HG03558 (cell line): Measurements from ENCODE around the gene IL1R1.

Experiments
- ATAC-seq: cut with Tn5 transposase; IDR thresholded peaks from one replicate; pipeline ENCODE4 v1.9.1; 2021; ENCODE audit warnings: moderate number of reproducible peaks; ENCODE audit not compliant: unreplicated experiment; ENCODE audit errors: extremely low read depth

IL1R1 gene

DNA sequence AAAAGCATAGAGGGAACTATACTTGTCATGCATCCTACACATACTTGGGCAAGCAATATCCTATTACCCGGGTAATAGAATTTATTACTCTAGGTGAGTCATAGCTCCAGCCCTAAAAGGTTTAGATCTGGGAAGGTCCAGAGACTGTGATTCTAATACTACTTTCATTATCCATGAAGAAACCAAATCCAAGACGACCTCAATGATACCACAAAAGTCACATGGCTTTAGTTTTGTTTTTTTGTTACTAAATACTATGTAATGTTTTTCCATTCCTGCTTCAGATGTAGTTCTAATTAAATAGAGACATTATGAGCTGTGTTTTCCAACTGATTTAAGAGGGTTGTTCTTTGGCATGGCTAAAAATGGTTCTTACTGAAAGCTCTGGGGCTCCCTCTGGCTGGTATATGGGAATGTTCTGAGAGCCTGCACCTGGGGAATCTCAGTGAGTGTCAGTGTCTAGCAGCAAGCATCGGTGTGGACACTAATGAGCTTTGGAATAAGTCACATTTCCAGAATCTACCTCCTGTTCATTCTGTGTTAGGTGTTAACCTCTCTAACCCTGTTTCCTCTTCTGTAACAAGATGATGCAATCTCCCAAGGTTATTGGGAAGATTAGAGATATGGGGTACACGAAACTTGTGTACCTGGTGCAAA is 23.8 kb downstream of the IL1R1 start:
- no peak for ATAC-seq

DNA sequence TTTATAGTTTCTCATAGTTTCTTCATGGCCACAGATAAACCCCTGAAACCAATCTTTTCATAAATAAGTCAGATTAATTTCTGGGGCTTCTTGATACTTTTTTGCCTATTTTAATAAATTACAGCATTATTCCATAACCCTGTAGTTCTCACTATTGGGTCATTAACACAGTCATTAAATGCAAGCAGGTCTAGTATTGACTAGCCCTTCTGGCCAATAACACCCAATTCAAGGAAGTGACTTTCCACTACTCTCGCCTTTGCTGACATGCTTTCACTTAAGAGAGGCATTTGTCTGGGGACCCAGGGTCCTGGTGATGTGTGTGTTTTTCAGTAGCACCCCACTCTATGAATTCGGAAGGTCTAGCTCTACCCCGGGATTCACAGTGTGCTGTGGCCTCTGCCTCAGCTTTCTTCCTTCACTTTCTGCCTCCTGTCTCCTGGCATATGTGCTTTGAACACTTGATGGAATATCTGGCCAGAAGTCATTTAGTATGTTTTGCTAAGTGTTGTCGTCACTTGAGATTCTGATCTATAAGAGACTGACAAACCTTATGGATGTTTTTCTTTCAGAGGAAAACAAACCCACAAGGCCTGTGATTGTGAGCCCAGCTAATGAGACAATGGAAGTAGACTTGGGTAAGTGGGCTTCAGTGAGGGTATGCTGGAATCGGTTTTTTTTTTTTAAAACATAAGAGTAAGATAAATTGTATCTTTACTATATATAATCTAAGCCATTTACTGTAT is 25.7 kb downstream of the IL1R1 start:
- ATAC-seq = no peak

DNA sequence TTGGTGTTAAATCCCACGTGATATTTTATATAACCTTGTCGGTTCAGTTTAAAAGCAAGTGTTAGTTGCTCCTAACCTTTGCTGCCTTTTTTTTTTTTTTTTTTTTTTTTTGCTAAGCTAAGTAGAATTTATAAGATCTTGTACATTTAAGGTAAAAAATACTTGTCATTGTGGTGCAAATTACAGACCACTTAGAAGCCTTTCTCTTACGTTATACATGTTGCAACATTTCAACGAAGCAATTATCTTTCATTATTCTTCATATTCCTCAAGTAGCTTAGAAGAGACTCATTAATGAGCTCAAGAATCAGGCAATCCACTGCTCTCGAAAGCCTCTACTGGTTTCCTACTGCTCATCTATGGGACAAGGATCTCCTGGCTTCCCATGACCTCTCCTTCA is 29.4 kb downstream of the IL1R1 start:
- no peak for ATAC-seq

- no peak for ATAC-seq
Observed at GRCh38 chr2:102172745-102173144, 30.2 kb downstream of the IL1R1 start.

- no peak for ATAC-seq
Observed at GRCh38 chr2:102176172-102176571, 33.6 kb downstream of the IL1R1 start.

GRCh38 chr2:102177814-102178478 is 35.4 kb downstream of the IL1R1 start:
- no peak for ATAC-seq

DNA sequence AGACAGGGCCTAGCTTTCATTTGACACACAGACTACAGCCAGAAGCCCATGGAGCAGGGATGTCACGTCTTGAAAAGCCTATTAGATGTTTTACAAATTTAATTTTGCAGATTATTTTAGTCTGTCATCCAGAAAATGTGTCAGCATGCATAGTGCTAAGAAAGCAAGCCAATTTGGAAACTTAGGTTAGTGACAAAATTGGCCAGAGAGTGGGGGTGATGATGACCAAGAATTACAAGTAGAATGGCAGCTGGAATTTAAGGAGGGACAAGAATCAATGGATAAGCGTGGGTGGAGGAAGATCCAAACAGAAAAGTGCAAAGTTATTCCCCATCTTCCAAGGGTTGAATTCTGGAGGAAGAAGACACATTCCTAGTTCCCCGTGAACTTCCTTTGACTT is 36.5 kb downstream of the IL1R1 start:
- ATAC-seq = no peak

GRCh38 chr2:102179788-102180686 is 37.5 kb downstream of the IL1R1 start:
- no peak for ATAC-seq

DNA sequence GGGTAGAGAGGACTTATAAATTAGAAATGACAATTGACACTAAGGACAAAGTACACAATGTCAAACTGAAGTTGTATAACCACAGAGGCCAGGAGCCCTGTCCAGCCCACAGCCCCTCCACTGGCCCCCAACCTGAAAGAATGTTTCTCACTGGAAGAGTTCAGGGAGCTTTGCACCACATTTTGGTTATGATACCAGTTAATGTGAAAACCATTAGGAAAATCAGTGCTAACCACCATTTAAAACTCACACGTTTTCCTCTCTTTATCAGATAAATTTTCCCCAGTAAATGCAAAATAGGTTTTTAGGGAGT is 38.1 kb downstream of the IL1R1 start:
- no peak for ATAC-seq

DNA sequence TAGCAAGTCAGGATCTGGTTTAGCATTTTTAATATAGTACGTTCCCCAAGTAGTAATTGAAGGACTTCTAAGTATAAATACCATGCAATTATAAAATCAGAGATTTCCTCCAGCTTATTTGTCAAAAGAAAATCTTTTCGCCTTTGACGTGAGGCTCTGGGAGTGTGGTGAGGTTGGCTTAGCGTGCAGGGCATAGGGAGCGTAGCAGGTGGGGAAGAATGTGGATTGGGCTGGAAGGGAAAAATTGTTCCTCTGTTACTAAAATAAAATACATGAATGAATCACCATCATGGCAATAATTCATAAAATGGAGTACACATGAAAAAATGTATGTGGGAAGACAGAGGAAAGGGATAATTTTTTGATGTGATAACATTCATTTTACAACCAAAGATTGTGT is 38.8 kb downstream of the IL1R1 start:
- ATAC-seq = no peak

DNA sequence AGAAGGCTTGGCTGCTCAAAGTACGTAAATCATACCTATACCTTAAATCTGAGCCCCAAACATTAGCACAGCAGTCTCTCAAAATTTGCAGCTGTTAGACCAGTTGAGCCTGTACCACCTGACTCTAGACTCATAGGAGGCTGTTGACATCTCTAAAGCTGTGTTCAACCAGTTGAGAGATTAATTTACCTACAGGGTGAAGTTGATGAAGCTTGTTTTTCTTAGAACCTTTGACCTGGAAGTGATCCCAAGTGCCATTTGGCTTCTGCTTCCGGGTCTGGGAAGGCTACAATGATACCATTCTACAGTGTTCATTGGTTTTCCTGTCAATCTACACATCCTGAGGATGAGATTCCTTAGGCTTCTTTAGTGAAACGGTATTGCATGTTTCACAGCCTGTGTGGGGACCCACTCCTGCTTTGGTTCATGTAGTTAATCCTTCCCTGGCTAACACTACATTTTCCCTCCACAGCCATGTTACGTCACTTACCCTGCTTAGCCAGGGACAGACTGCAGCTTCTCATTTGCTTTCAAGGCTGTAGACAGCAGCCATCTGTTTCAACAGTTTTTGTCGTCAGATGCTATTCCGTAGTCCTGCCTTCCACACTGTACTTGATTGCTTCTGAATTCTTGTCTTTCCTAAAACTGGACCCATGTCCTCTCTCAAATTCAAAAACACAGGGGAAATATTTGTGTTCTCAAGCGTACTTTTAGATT is 39.5 kb downstream of the IL1R1 start:
- no peak for ATAC-seq

DNA sequence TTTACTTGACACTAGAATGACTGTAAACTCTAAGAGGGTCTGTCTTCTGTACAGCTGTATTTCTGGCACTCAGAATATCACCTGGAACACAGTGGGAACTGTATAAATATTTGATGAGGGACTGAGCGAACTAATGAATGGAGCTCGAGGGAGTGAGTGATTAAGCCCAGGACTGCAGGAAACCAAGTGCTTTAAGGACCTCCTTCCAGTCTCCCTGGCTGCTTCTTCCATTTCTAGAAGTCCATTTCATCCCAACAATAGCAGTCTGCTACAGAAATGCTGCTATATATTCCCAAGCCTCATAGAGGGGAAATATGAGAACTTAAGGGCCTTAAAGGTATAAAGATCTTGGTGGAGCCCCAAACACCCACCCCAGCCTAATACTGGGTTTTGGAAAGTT is 41.5 kb downstream of the IL1R1 start:
- no peak for ATAC-seq

DNA sequence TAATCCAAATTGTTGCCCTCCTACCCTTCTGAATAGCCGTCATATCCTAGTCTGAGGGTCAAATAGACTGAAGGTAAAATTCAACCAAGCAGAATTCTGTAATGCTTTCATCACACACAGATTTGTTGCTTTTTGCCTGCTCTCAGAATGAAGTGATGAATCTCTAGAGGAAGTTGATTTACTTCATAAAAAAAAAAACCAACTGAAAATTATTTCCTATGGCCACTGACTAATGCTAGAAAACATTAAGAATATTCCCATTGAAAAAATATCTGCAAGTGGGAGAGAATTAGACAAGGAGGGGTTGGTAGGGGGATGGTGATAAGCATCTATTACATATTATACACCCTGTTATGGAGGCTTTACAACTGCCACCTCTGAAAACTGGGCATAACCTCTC is 42.0 kb downstream of the IL1R1 start:
- ATAC-seq = no peak

- ATAC-seq = no peak
Observed at GRCh38 chr2:102185347-102185746, 42.8 kb downstream of the IL1R1 start.

DNA sequence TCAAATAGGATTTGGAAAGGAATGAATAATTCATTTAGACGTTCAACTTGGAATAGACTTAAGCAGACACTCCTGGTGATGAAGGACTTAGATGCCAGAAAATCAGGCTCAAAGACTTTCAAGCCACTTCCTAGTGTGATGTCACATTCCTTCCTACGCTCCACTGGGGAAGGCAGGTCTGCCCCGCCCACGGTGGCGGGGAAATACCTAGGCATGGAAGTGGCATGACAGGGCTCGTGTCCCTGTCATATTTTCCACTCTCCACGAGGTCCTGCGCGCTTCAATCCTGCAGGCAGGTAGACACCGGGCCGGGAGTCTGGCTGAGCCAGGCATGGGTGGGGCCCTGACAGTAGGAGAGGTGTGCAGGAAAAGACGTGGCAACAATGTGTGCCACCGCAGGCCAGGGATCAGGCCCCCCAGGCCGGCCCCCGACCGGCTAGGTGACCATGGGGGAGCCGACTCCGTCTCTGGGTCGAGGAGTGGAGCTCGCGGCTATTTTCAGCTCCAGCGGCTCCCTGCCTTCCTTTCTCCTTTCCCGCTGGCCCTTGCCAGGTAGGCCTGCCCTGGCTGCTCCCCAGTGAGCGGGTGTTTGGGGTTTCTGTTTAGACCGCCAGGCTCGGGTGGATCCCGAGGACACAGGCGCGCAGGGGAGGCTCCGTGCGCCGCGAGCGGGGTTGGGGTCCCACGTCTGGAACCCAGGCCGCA is 44.4 kb downstream of the IL1R1 start, which contains the start of gene IL1RL2:
IL1RL2 (plus strand) TSS at position 233 of the 705 bp plus-strand sequence. CDS start 845 bp downstream, outside the sequence.
- ATAC-seq = no peak

DNA sequence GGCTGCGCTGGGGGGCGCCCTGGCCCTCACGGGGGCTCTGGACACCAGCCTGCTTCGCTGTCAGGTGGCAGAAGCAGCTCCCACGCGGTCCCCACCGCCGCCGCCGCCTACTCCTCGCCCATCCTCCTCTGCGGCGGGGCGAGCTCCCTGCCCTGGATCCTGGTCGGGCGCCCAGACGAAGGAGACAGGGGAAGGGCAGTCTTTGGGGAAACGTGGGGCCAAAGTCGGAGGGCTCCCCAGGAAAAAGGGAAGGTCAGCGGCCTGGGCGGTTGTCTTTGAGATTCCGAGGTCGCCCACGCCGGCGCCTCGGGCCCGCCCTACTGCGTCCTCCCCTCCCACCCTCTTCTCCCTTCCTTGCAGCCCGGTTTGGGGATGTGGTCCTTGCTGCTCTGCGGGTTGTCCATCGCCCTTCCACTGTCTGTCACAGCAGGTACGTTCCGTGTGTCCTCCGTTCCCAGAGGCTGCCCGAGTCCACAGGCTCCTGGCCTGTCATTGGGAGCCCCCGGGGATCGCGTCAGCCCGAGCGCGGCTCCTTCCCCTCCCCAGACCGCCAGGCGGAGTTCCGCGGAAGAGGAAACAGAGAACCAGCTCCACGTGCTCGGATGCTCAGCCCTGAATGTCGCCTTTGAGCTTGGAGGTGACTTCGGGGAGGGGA is 45.1 kb downstream of the IL1R1 start:
- ATAC-seq = no peak

DNA sequence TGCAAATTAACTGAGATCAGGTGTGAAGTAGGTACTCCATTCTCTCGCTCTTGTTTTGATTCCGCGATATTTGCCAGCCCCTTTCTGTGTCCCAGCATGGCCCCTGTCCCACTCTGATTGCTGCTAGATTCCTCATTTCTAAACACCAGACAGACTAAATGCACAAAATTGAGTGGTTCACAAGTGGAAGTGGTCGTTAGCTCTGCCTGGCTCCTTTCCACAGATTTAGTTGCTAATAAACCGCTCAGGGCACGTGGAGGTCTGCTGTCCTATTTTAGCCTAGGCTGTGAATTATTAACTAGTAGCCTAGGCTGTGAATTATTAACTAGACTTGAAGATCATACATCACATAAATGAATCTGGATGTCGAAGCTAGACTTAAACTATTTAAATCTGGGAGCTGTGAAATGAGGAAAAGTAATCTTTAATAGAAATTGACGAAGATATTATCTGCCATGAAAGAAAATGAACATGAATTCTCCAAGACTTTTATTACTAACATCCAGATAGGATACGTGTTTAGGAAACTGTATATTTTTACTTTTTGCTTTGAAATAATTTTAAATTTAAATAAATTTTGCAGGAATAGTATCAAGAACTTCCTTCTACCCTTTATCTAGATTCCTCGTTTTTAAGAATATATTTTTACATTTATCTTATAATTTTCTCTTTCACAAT is 48.0 kb downstream of the IL1R1 start:
- no peak for ATAC-seq

GRCh38 chr2:102191501-102191900 is 49.0 kb downstream of the IL1R1 start:
- no peak for ATAC-seq
